Skeletal muscle tissue (tissue), 4 donors: ENCODE measurements around the gene SIDT1. TPM values are rescaled to one million over a fixed set of nuclear protein-coding genes. Genes with fewer than 3 reads are reported as not detected.

Experiments used
- H3K27ac ChIP-seq: one replicate; pipeline ENCODE4 v1.7.0; 2013; ENCODE audit warnings: mild to moderate bottlenecking, low read depth, low read length, inconsistent platforms
- H3K27me3 ChIP-seq, 3 donors: one replicate each; pipeline ENCODE4 v1.7.0; 2013; ENCODE audit warnings: low read length in 3 of 3; ENCODE audit not compliant: control insufficient read depth in 3 of 3, insufficient read depth in 3 of 3
- H3K36me3 ChIP-seq, 3 donors: one replicate each; pipeline ENCODE4 v1.7.0; 2013; ENCODE audit warnings: low read length in 3 of 3; ENCODE audit not compliant: control insufficient read depth in 3 of 3, insufficient read depth in 3 of 3
- H3K4me1 ChIP-seq, 3 donors: one replicate each; pipeline ENCODE4 v1.7.0; 2013; ENCODE audit warnings: low read length in 3 of 3, mild to moderate bottlenecking in 3 of 3; ENCODE audit not compliant: control insufficient read depth in 3 of 3, insufficient read depth in 3 of 3
- H3K4me3 ChIP-seq, 3 donors: one replicate each; pipeline ENCODE4 v1.7.0; 2013; ENCODE audit warnings: low read length in 3 of 3
- H3K9ac ChIP-seq, 3 donors: one replicate each; pipeline ENCODE4 v1.7.0; 2013; ENCODE audit warnings: low read length in 3 of 3, mild to moderate bottlenecking in 3 of 3, moderate library complexity in 2 of 3, low read depth in 1 of 3
- H3K9me3 ChIP-seq, 3 donors: one replicate each; pipeline ENCODE4 v1.7.0; 2013; ENCODE audit warnings: low read length in 3 of 3; ENCODE audit not compliant: control insufficient read depth in 3 of 3
- total RNA-seq: library from RNA; depleted of rRNA; stranded (reverse); fragments of >200 nt; gene quantifications from one replicate; pipeline ENCODE4 v1.2.3, GENCODE V29; 2014
- donor health status: Osteomylitis.

The SIDT1 gene
- total RNA-seq, 1 donor from 2014 or later = 2.1 TPM

- Histone ChIP-seq H3K27ac (no peak overlapping the region), H3K9me3 (no peaks in the 10 kb centered on the region), H3K9ac (no peak overlapping the region), H3K4me3 (no peak overlapping the region), H3K27me3 (no peaks in the 10 kb centered on the region), H3K4me1 (peaks cover 0 to 4% (median 3%) of the 10 kb centered on the region in 3 donors), H3K36me3 (no peaks in the 10 kb centered on the region)
Measured at GRCh38 chr3:113638910-113639309, 106.6 kb downstream of the SIDT1 start.

GRCh38 chr3:113643583-113643982, 111.2 kb downstream of the SIDT1 start:
- Histone ChIP-seq H3K9ac (no peak overlapping the region), H3K27ac (no peak overlapping the region), H3K9me3 (no peaks in the 10 kb centered on the region), H3K36me3 (no peaks in the 10 kb centered on the region), H3K4me1 (peaks cover 0 to 5% (median 0%) of the 10 kb centered on the region in 3 donors), H3K27me3 (no peaks in the 10 kb centered on the region), H3K4me3 (no peak overlapping the region)

- no peaks in the 10 kb centered on the region for H3K9me3 ChIP-seq
- no peak overlapping the region for H3K9ac ChIP-seq
- no peak overlapping the region for H3K4me3 ChIP-seq
- peaks cover 0 to 12% (median 5%) of the 10 kb centered on the region in 3 donors for H3K4me1 ChIP-seq
- H3K27me3 ChIP-seq = no peaks in the 10 kb centered on the region
- no peak overlapping the region for H3K27ac ChIP-seq
- H3K36me3 ChIP-seq = no peaks in the 10 kb centered on the region
Measured at GRCh38 chr3:113648524-113648923, 116.2 kb downstream of the SIDT1 start.

GRCh38 chr3:113649174-113649845, 117.0 kb downstream of the SIDT1 start:
- no peaks in the 10 kb centered on the region for H3K27me3 ChIP-seq
- H3K27ac ChIP-seq = peak overlapping the region; percentile 0
- H3K4me1 ChIP-seq = peaks cover 0 to 12% (median 5%) of the 10 kb centered on the region in 3 donors
- H3K4me3 ChIP-seq = no peak overlapping the region
- no peaks in the 10 kb centered on the region for H3K36me3 ChIP-seq
- no peak overlapping the region for H3K9ac ChIP-seq
- no peaks in the 10 kb centered on the region for H3K9me3 ChIP-seq

- Histone ChIP-seq H3K9me3 (no peaks in the 10 kb centered on the region), H3K4me1 (peaks cover 28 to 51% (median 33%) of the 10 kb centered on the region in 3 donors), H3K27me3 (no peaks in the 10 kb centered on the region), H3K4me3 (no peak overlapping the region), H3K36me3 (peaks cover 4 to 17% (median 7%) of the 10 kb centered on the region in 3 donors), H3K27ac (peak overlapping the region; percentile 81), H3K9ac (peak overlapping the region in 1 of 3 donors; percentile 17)
Measured at GRCh38 chr3:113654310-113654709, 122.0 kb downstream of the SIDT1 start.

GRCh38 chr3:113654851-113655250, 122.5 kb downstream of the SIDT1 start:
- Histone ChIP-seq H3K4me3 (no peak overlapping the region), H3K9ac (peak overlapping the region in 1 of 3 donors; percentile 17), H3K27me3 (no peaks in the 10 kb centered on the region), H3K4me1 (peaks cover 33 to 54% (median 38%) of the 10 kb centered on the region in 3 donors), H3K9me3 (no peaks in the 10 kb centered on the region), H3K27ac (peak overlapping the region; percentile 81), H3K36me3 (peaks cover 5 to 22% (median 10%) of the 10 kb centered on the region in 3 donors)

GRCh38 chr3:113658107-113658506, 125.8 kb downstream of the SIDT1 start:
- Histone ChIP-seq H3K36me3 (peaks cover 5 to 37% (median 13%) of the 10 kb centered on the region in 3 donors), H3K4me1 (peaks cover 50 to 70% (median 52%) of the 10 kb centered on the region in 3 donors)

GRCh38 chr3:113659101-113659541, 126.8 kb downstream of the SIDT1 start:
- no peaks in the 10 kb centered on the region for H3K27me3 ChIP-seq
- peaks cover 5 to 37% (median 16%) of the 10 kb centered on the region in 3 donors for H3K36me3 ChIP-seq
- no peak overlapping the region for H3K9ac ChIP-seq
- no peaks in the 10 kb centered on the region for H3K9me3 ChIP-seq
- no peak overlapping the region for H3K4me3 ChIP-seq
- H3K27ac ChIP-seq = peak overlapping the region; percentile 94
- H3K4me1 ChIP-seq = peaks cover 50 to 70% (median 52%) of the 10 kb centered on the region in 3 donors

More at GRCh38 chr3:113658107-113658506, 125.8 kb downstream of the SIDT1 start:
- Histone ChIP-seq H3K9me3 (no peaks in the 10 kb centered on the region), H3K27me3 (no peaks in the 10 kb centered on the region), H3K4me3 (peak overlapping the region in 1 of 3 donors; percentile 32), H3K27ac (peak overlapping the region; percentile 94), H3K9ac (no peak overlapping the region)

GRCh38 chr3:113659996-113660395, 127.6 kb downstream of the SIDT1 start:
- no peak overlapping the region for H3K4me3 ChIP-seq
- peaks cover 46 to 69% (median 52%) of the 10 kb centered on the region in 3 donors for H3K4me1 ChIP-seq
- H3K36me3 ChIP-seq = peaks cover 8 to 39% (median 21%) of the 10 kb centered on the region in 3 donors
- H3K27me3 ChIP-seq = no peaks in the 10 kb centered on the region
- H3K27ac ChIP-seq = peak overlapping the region; percentile 94
- H3K9ac ChIP-seq = no peak overlapping the region
- H3K9me3 ChIP-seq = no peaks in the 10 kb centered on the region

GRCh38 chr3:113660458-113660857, 128.1 kb downstream of the SIDT1 start:
- peak overlapping the region; percentile 94 for H3K27ac ChIP-seq
- H3K9me3 ChIP-seq = no peaks in the 10 kb centered on the region
- no peak overlapping the region for H3K4me3 ChIP-seq
- peaks cover 9 to 41% (median 25%) of the 10 kb centered on the region in 3 donors for H3K36me3 ChIP-seq
- H3K4me1 ChIP-seq = peaks cover 42 to 64% (median 48%) of the 10 kb centered on the region in 3 donors
- no peaks in the 10 kb centered on the region for H3K27me3 ChIP-seq
- H3K9ac ChIP-seq = no peak overlapping the region
